ENCODE data around the gene A3GALT2.
A peak's percentile ranks its signal among the peaks of the same experiment; 100 is the strongest.

The A3GALT2 gene

GRCh38 chr1:33350611-33351280 is 29.8 kb upstream of the A3GALT2 start:
- DNase-seq (ENCODE audit: extremely low read depth in 1 of 2, low read depth in 1 of 2), result no peak

- peak; percentile 38 to 67 for DNase-seq (ENCODE audit: extremely low read depth in 1 of 2, low read depth in 1 of 2)
Measured at GRCh38 chr1:33349778-33350610, 29.1 kb upstream of the A3GALT2 start.

GRCh38 chr1:33349081-33349759 is 28.3 kb upstream of the A3GALT2 start:
- DNase-seq (ENCODE audit: extremely low read depth in 1 of 2, low read depth in 1 of 2), result peak in 1 of 2 donors; percentile 30

GRCh38 chr1:33348676-33349080 is 27.8 kb upstream of the A3GALT2 start:
- no peak for DNase-seq (ENCODE audit: extremely low read depth in 1 of 2, low read depth in 1 of 2)

- DNase-seq (ENCODE audit: extremely low read depth in 1 of 2, low read depth in 1 of 2), result no peak
Measured at GRCh38 chr1:33348194-33348593, 27.3 kb upstream of the A3GALT2 start.

- DNase-seq (ENCODE audit: extremely low read depth in 1 of 2, low read depth in 1 of 2), result no peak
Measured at GRCh38 chr1:33347650-33347992, 26.7 kb upstream of the A3GALT2 start.

GRCh38 chr1:33346927-33347649 is 26.2 kb upstream of the A3GALT2 start:
- no peak for DNase-seq (ENCODE audit: extremely low read depth in 1 of 2, low read depth in 1 of 2)

GRCh38 chr1:33346533-33346926 is 25.6 kb upstream of the A3GALT2 start:
- no peak for DNase-seq (ENCODE audit: extremely low read depth in 1 of 2, low read depth in 1 of 2)

- DNase-seq (ENCODE audit: extremely low read depth in 1 of 2, low read depth in 1 of 2), result no peak
Measured at GRCh38 chr1:33344896-33345560, 24.1 kb upstream of the A3GALT2 start.

GRCh38 chr1:33343539-33343938 is 22.6 kb upstream of the A3GALT2 start:
- DNase-seq (ENCODE audit: extremely low read depth in 1 of 2, low read depth in 1 of 2), result no peak

GRCh38 chr1:33342041-33342723 is 21.3 kb upstream of the A3GALT2 start:
- DNase-seq (ENCODE audit: extremely low read depth in 1 of 2, low read depth in 1 of 2), result no peak

GRCh38 chr1:33341190-33341589 is 20.3 kb upstream of the A3GALT2 start:
- no peak for DNase-seq (ENCODE audit: extremely low read depth in 1 of 2, low read depth in 1 of 2)

- no peak for DNase-seq (ENCODE audit: extremely low read depth in 1 of 2, low read depth in 1 of 2)
Measured at GRCh38 chr1:33339413-33339812, 18.5 kb upstream of the A3GALT2 start.

GRCh38 chr1:33338440-33339211 is 17.7 kb upstream of the A3GALT2 start:
- DNase-seq (ENCODE audit: extremely low read depth in 1 of 2, low read depth in 1 of 2), result no peak

GRCh38 chr1:33338048-33338439 is 17.1 kb upstream of the A3GALT2 start:
- DNase-seq (ENCODE audit: extremely low read depth in 1 of 2, low read depth in 1 of 2), result no peak

- DNase-seq (ENCODE audit: extremely low read depth in 1 of 2, low read depth in 1 of 2), result no peak
Measured at GRCh38 chr1:33337441-33337840, 16.5 kb upstream of the A3GALT2 start.

- DNase-seq (ENCODE audit: extremely low read depth in 1 of 2, low read depth in 1 of 2), result no peak
Measured at GRCh38 chr1:33336580-33336979, 15.7 kb upstream of the A3GALT2 start.

- DNase-seq (ENCODE audit: extremely low read depth in 1 of 2, low read depth in 1 of 2), result no peak
Measured at GRCh38 chr1:33335020-33335419, 14.1 kb upstream of the A3GALT2 start.

- DNase-seq (ENCODE audit: extremely low read depth in 1 of 2, low read depth in 1 of 2), result no peak
Measured at GRCh38 chr1:33334081-33334552, 13.2 kb upstream of the A3GALT2 start.
